ENCODE measurements around the gene RAVER2.
A peak's percentile ranks its signal among the peaks of the same experiment; 100 is the strongest.

RAVER2 gene

DNA sequence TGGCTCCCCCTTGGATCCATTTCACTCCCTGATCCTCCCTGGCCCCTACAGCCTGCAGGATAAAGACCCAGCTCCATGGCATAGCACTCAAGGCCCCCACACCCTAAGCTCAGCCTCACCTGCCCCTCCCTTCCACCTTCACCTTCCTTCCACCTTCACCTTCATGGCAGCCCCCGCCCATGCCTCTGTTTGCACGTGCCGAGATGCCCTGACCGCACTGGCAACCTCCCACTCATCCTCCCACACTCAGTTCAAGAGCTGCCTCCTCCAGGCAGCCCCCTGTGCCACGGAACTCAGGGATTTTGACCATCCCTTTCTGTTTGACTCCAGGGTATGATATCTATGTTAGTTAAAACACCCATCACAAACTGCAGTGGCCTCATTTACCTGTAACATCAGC is 109.8 kb downstream of the RAVER2 start:
- TF ChIP-seq, protein P1, sequence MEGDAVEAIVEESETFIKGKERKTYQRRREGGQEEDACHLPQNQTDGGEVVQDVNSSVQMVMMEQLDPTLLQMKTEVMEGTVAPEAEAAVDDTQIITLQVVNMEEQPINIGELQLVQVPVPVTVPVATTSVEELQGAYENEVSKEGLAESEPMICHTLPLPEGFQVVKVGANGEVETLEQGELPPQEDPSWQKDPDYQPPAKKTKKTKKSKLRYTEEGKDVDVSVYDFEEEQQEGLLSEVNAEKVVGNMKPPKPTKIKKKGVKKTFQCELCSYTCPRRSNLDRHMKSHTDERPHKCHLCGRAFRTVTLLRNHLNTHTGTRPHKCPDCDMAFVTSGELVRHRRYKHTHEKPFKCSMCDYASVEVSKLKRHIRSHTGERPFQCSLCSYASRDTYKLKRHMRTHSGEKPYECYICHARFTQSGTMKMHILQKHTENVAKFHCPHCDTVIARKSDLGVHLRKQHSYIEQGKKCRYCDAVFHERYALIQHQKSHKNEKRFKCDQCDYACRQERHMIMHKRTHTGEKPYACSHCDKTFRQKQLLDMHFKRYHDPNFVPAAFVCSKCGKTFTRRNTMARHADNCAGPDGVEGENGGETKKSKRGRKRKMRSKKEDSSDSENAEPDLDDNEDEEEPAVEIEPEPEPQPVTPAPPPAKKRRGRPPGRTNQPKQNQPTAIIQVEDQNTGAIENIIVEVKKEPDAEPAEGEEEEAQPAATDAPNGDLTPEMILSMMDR (IDR thresholded peaks at IDR 0.05; ENCODE audit: borderline replicate concordance, insufficient read depth, low read depth, low read length) = no peak
- H3K4me3 ChIP-seq (ENCODE audit: low read depth, low read length) = no peak overlapping the region

DNA sequence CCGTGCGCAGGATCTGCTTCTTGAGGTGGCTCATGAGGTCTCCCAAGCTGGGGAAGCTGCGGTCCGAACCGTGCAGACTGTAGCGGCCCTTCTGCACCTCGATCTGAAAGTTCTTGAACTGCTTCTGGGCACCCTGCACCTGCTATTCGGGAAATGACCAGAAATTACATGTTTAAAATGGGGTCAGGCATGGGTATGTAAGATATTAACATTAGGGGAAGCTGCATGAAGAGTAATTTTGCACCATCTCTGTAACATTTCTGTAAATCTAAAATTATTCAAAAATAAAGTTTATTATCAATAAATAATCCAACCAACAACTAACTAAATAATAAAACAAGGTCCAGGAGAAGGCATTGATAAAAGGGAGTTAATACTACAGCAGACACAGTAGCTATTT is 110.7 kb downstream of the RAVER2 start:
- TF ChIP-seq, protein P1 (IDR thresholded peaks at IDR 0.05; ENCODE audit: borderline replicate concordance, insufficient read depth, low read depth, low read length) = no peak

DNA sequence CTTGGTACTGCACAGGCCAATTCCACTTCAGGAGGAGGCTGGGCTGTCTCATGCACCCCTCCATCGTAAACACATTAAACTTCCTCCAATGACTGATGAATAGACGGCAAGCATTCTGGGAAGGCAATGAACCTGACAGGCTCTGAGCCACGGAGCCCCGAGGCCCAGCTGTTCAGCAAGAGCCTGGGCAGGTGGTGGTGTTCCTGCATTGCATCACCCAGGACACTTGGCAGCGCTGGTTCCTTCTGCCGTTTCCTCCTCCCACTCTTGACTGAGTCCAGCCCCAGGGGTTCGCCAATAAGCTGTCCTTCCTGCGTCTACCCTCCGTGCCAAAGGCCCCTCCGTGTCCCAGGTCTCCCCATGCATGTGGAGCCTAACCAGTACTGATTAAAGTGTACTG is 111.7 kb downstream of the RAVER2 start:
- TF ChIP-seq, protein P1 (IDR thresholded peaks at IDR 0.05; ENCODE audit: borderline replicate concordance, insufficient read depth, low read depth, low read length) = no peak
- no peak overlapping the region for H3K4me3 ChIP-seq (ENCODE audit: low read depth, low read length)

More for the DNA sequence above, 110.7 kb downstream of the RAVER2 start:
- no peak overlapping the region for H3K4me3 ChIP-seq (ENCODE audit: low read depth, low read length)

DNA sequence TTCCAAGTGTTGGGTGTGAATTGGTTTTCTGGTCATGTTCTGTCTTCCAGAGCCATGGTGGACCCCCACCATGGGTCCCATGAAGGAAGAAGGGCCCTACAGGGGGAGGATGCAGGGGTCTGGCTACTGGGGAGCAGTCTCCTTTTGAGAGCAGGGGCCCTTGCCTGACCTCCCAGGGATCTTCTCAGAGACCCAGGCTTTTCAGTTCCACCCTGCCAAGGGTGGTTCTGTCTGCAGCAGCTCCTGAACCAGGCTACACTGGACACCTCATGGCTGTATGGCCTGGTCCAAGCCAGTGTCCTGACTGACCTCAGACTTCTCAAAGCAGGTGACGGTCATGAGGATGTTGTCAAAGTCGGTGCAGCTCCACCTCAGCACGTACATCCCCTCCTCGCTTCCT is 112.5 kb downstream of the RAVER2 start:
- TF ChIP-seq, protein P1 (IDR thresholded peaks at IDR 0.05; ENCODE audit: borderline replicate concordance, insufficient read depth, low read depth, low read length) = no peak
- no peak overlapping the region for H3K4me3 ChIP-seq (ENCODE audit: low read depth, low read length)

DNA sequence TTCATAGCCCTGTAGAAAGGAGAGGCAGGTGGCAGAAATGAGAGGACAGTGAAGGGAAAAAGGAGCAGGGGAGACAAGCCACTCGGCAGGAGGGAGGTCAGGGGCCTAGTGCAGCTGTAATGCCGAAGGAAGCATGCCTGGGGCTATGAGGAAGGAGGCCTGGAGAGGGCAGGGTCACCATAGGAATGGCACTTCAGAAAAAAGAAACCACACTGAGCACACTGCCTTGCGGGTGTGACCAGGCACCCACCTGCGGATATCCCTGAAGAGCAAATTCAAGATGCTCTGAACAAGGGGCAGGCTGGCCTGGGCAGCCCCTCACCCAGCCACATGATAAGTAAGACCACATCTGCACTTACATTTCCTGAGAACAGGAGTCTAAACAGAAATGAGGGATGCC is 116.7 kb downstream of the RAVER2 start:
- TF ChIP-seq, protein P1 (IDR thresholded peaks at IDR 0.05; ENCODE audit: borderline replicate concordance, insufficient read depth, low read depth, low read length) = peak; percentile 22; the same call in 1 of the 2 replicates

DNA sequence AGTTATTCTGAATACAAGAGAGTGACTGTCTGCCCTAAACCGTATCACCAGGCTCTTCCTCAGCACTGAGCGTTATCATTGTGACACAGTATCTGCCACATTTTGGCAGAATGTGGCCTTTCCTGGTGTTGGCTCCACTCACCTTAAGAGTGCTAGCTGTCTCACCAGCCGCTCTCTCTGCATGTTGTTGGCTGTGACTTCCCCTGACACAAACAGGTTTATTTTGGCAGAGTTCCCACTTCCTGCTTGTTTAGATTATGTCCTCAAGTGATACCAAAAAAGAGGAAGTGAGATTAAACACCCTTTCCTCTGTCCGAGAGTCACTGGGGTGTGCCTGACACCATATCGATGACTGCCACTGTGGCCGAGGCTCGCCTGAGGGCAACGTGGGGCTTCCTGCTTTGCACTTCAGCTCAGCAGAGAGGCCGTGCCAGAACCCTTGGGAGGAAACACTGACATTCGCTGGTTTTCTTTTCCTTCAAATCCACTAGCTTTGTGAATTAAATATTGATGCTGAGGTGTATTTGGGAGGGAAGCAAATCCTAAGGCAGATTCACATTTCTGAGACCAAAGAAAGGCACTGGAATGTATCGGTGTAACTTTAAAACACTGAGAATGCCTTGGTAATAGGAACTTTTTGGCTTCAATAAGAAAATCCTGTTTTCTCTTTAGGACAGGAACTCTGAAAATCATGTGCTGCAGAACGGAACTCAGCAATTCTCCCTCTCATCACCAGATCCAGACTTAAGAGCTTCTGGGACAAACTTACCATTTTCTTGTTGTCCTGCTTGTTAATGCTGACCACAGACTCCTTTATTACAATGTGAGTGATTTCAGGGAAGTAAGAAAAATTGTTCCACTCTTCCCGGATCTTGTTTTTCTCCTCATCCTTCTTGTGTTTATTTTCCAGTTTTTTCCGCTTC is 119.4 kb downstream of the RAVER2 start:
- TF ChIP-seq, protein P1 (IDR thresholded peaks at IDR 0.05; ENCODE audit: borderline replicate concordance, insufficient read depth, low read depth, low read length) = no peak
- H3K4me3 ChIP-seq (ENCODE audit: low read depth, low read length) = no peak overlapping the region

More for the DNA sequence above, 116.7 kb downstream of the RAVER2 start:
- H3K4me3 ChIP-seq (ENCODE audit: low read depth, low read length) = no peak overlapping the region

Measured in GM12875 (cell line).